ENCODE data around the gene USH2A. TPM values are rescaled to one million over a fixed set of nuclear protein-coding genes. Genes with fewer than 3 reads are reported as not detected.

USH2A gene
- total RNA-seq, 4 donors from 2014 or later = under 0.01 TPM; not detected in 3

GRCh38 chr1:215911406-215911968 lies 511.8 kb downstream of the USH2A start:
- Histone ChIP-seq H3K27ac (no peak overlapping the region), H3K4me3 (no peak overlapping the region), H3K27me3 (no peaks in the 10 kb centered on the region), H3K9me3 (no peaks in the 10 kb centered on the region), H3K36me3 (no peaks in the 10 kb centered on the region), H3K4me1 (no peaks in the 10 kb centered on the region)
- intact Hi-C loops (cut with DNase I; ENCODE audit: low total_unique reads) = no loop called here
- DNase-seq = no peak
- 70 to 87% methylated on average over 1 of the region's 1 CpG for WGBS, 2 donors (ENCODE audit: low coverage in 1 of 2)
- in situ Hi-C loops (cut with MboI; ENCODE audit: low pct_ligation_motif_present in 1 of 4, low pct_unique_long_range_greater_than_20kb in 1 of 4, low sequenced_read_pairs in 3 of 4) = no loop called here
- TF ChIP-seq EP300 (IDR thresholded peaks at IDR 0.05; ENCODE audit: low read depth) = no peak
- no peak for TF ChIP-seq CTCF (IDR thresholded peaks at IDR 0.05)
- no peak for TF ChIP-seq POLR2A (IDR thresholded peaks at IDR 0.05)
- no peak for TF ChIP-seq POLR2AphosphoS5 (IDR thresholded peaks at IDR 0.05)

GRCh38 chr1:215905493-215906115 lies 517.6 kb downstream of the USH2A start:
- TF ChIP-seq CTCF (IDR thresholded peaks at IDR 0.05) (no peak), POLR2A (IDR thresholded peaks at IDR 0.05) (no peak), EP300 (IDR thresholded peaks at IDR 0.05; ENCODE audit: low read depth) (no peak), POLR2AphosphoS5 (IDR thresholded peaks at IDR 0.05) (no peak)
- no peaks in the 10 kb centered on the region for H3K4me1 ChIP-seq
- no peaks in the 10 kb centered on the region for H3K27me3 ChIP-seq
- no peak overlapping the region for H3K27ac ChIP-seq
- no peaks in the 10 kb centered on the region for H3K9me3 ChIP-seq
- no peaks in the 10 kb centered on the region for H3K36me3 ChIP-seq
- WGBS, 2 donors (ENCODE audit: low coverage in 1 of 2) = 75 to 78% methylated on average over 4 to 6 of the region's 6 CpGs
- in situ Hi-C loops (cut with MboI; ENCODE audit: low pct_ligation_motif_present in 1 of 4, low pct_unique_long_range_greater_than_20kb in 1 of 4, low sequenced_read_pairs in 3 of 4) (no loop called here), intact Hi-C loops (cut with DNase I; ENCODE audit: low total_unique reads) (no loop called here)
- DNase-seq = no peak
- no peak overlapping the region for H3K4me3 ChIP-seq

GRCh38 chr1:215900684-215901083 lies 522.6 kb downstream of the USH2A start:
- H3K27me3 ChIP-seq = no peaks in the 10 kb centered on the region
- in situ Hi-C loops (cut with MboI; ENCODE audit: low pct_ligation_motif_present in 1 of 4, low pct_unique_long_range_greater_than_20kb in 1 of 4, low sequenced_read_pairs in 3 of 4) = no loop called here
- H3K27ac ChIP-seq = no peak overlapping the region
- no peak for DNase-seq
- no peaks in the 10 kb centered on the region for H3K9me3 ChIP-seq
- no peaks in the 10 kb centered on the region for H3K36me3 ChIP-seq
- H3K4me3 ChIP-seq = no peak overlapping the region
- no peaks in the 10 kb centered on the region for H3K4me1 ChIP-seq
- TF ChIP-seq POLR2A (IDR thresholded peaks at IDR 0.05) = no peak
- TF ChIP-seq CTCF (IDR thresholded peaks at IDR 0.05) = no peak
- TF ChIP-seq EP300 (IDR thresholded peaks at IDR 0.05; ENCODE audit: low read depth) = no peak
- TF ChIP-seq POLR2AphosphoS5 (IDR thresholded peaks at IDR 0.05) = no peak
- WGBS, 2 donors (ENCODE audit: low coverage in 1 of 2) = 68 to 71% methylated on average over 6 of the region's 6 CpGs
- intact Hi-C loops (cut with DNase I; ENCODE audit: low total_unique reads) = no loop called here

GRCh38 chr1:215899901-215900300 lies 523.3 kb downstream of the USH2A start:
- Histone ChIP-seq H3K4me1 (no peaks in the 10 kb centered on the region), H3K27me3 (no peaks in the 10 kb centered on the region), H3K27ac (no peak overlapping the region), H3K36me3 (no peaks in the 10 kb centered on the region), H3K4me3 (no peak overlapping the region), H3K9me3 (no peaks in the 10 kb centered on the region)
- in situ Hi-C loops (cut with MboI; ENCODE audit: low pct_ligation_motif_present in 1 of 4, low pct_unique_long_range_greater_than_20kb in 1 of 4, low sequenced_read_pairs in 3 of 4) (no loop called here), intact Hi-C loops (cut with DNase I; ENCODE audit: low total_unique reads) (no loop called here)
- DNase-seq = no peak
- 85 to 86% methylated on average over 5 of the region's 5 CpGs for WGBS, 2 donors (ENCODE audit: low coverage in 1 of 2)
- TF ChIP-seq EP300 (IDR thresholded peaks at IDR 0.05; ENCODE audit: low read depth) = no peak
- no peak for TF ChIP-seq POLR2A (IDR thresholded peaks at IDR 0.05)
- TF ChIP-seq CTCF (IDR thresholded peaks at IDR 0.05) = no peak
- no peak for TF ChIP-seq POLR2AphosphoS5 (IDR thresholded peaks at IDR 0.05)

Measured in transverse colon (tissue), 4 donors.